Caco-2 (cell line): ENCODE data around the gene MTRF1L. TPM values are rescaled to one million over a fixed set of nuclear protein-coding genes. Genes with fewer than 3 reads are reported as not detected.

Experiments used
- BruUV-seq: library from RNA; stranded (reverse); fragments of 400-500 nt; replicated peaks from 2 replicates; lab custom pipeline; 2021; lab: Mats Ljungman, UMichigan
- CTCF ChIA-PET: fragments of 300-600 bp; sonication (Branson Sonifier 250); formaldehyde crosslinking; loops from one replicate; lab custom pipeline; 2022; ENCODE audit warnings: antibody characterized with exemption; lab: Charles Lee
- POLR2A ChIA-PET: fragments of 300-600 bp; sonication (Branson Sonifier 250); formaldehyde crosslinking; loops from one replicate; lab custom pipeline; 2022; ENCODE audit warnings: antibody characterized with exemption; lab: Charles Lee
- DNase-seq, 2 experiments: peaks; one replicate each; pipeline versions ENCODE4 v3.0.0 to v3.0.0-alpha.2; 2020 to 2022
- H3K27me3 ChIP-seq: replicated peaks from 2 replicates; pipeline ENCODE4 v1.6.0; 2011; ENCODE audit warnings: low read length; ENCODE audit not compliant: control insufficient read depth, insufficient read depth
- H3K36me3 ChIP-seq: 2 replicates; pipeline ENCODE4 v1.5.1; 2011; ENCODE audit warnings: low read length; ENCODE audit not compliant: control insufficient read depth, insufficient read depth
- H3K4me1 ChIP-seq: fragments of 250-450 bp; sonication (Bioruptor Pico); 2 replicates; pipeline ENCODE4 v1.5.1; 2020; ENCODE audit warnings: mild to moderate bottlenecking
- H3K4me3 ChIP-seq: 2 replicates; pipeline ENCODE4 v1.5.1; 2011; ENCODE audit warnings: low read depth, mild to moderate bottlenecking, control low read depth, low read length
- H3K9me3 ChIP-seq: fragments of 250-450 bp; sonication (Bioruptor Pico); 2 replicates; pipeline ENCODE4 v1.5.1; 2020; ENCODE audit warnings: mild to moderate bottlenecking, moderate library complexity
- H3K27ac Mint-ChIP-seq: one replicate; pipeline ENCODE4 v1.8.0; 2022; ENCODE audit warnings: mixed read lengths; ENCODE audit not compliant: unreplicated experiment
- H3K27me3 Mint-ChIP-seq: one replicate; pipeline ENCODE4 v1.8.0; 2022; ENCODE audit warnings: mixed read lengths; ENCODE audit not compliant: insufficient read depth, unreplicated experiment
- H3K36me3 Mint-ChIP-seq: one replicate; pipeline ENCODE4 v1.8.0; 2022; ENCODE audit warnings: mild to moderate bottlenecking, mixed read lengths; ENCODE audit not compliant: insufficient read depth, unreplicated experiment
- H3K4me1 Mint-ChIP-seq: one replicate; pipeline ENCODE4 v1.8.0; 2022; ENCODE audit warnings: low read depth, mixed read lengths; ENCODE audit not compliant: unreplicated experiment
- H3K4me3 Mint-ChIP-seq: one replicate; pipeline ENCODE4 v1.8.0; 2022; ENCODE audit warnings: mild to moderate bottlenecking, moderate library complexity, mixed read lengths; ENCODE audit not compliant: unreplicated experiment
- H3K9me3 Mint-ChIP-seq: one replicate; pipeline ENCODE4 v1.8.0; 2022; ENCODE audit warnings: mixed read lengths; ENCODE audit not compliant: unreplicated experiment
- intact Hi-C: fragments of 100-400 bp; cut with micrococcal nuclease; formaldehyde crosslinking; loops from one replicate; pipeline ENCODE4 v1.10.0; 2022; ENCODE audit not compliant: unreplicated experiment
- total RNA-seq: library from RNA; stranded (reverse); gene quantifications from 2 replicates; pipeline ENCODE4 v1.2.3, GENCODE V29; 2022
- TF ChIP-seq, protein P1 (sequence below), 2 experiments: fragments of 200-600 bp in 1 of 2; IDR thresholded peaks; 1 replicate in 1 of 2; 2 replicates in 1 of 2; pipeline versions ENCODE4 v1.5.1 to v1.8.0; 2011 to 2022; ENCODE audit warnings: antibody characterized with exemption in 1 of 2, control low read depth in 1 of 2, inconsistent platforms in 1 of 2, low read depth in 1 of 2, low read length in 1 of 2, mild to moderate bottlenecking in 1 of 2, moderate library complexity in 1 of 2; ENCODE audit not compliant: insufficient read depth in 1 of 2, severe bottlenecking in 1 of 2, unreplicated experiment in 1 of 2

MTRF1L gene
- total RNA-seq, 1 experiment from 2014 or later, result 24.4 TPM

GRCh38 chr6:153015094-153015640 is 12.7 kb upstream of the MTRF1L start:
- no peaks in the 10 kb centered on the region for H3K4me1 ChIP-seq
- intact Hi-C loops, result no loop called here
- no peak for DNase-seq
- CTCF ChIA-PET, result no interaction called here
- no TSS peak for BruUV-seq
- H3K27me3 ChIP-seq, result no peaks in the 10 kb centered on the region
- TF ChIP-seq, protein P1, sequence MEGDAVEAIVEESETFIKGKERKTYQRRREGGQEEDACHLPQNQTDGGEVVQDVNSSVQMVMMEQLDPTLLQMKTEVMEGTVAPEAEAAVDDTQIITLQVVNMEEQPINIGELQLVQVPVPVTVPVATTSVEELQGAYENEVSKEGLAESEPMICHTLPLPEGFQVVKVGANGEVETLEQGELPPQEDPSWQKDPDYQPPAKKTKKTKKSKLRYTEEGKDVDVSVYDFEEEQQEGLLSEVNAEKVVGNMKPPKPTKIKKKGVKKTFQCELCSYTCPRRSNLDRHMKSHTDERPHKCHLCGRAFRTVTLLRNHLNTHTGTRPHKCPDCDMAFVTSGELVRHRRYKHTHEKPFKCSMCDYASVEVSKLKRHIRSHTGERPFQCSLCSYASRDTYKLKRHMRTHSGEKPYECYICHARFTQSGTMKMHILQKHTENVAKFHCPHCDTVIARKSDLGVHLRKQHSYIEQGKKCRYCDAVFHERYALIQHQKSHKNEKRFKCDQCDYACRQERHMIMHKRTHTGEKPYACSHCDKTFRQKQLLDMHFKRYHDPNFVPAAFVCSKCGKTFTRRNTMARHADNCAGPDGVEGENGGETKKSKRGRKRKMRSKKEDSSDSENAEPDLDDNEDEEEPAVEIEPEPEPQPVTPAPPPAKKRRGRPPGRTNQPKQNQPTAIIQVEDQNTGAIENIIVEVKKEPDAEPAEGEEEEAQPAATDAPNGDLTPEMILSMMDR (IDR thresholded peaks at IDR 0.05; ENCODE audit: insufficient read depth in 1 of 2, low read depth in 1 of 2, low read length in 1 of 2, severe bottlenecking in 1 of 2, unreplicated experiment in 1 of 2), result no peak
- no peaks in the 10 kb centered on the region for H3K9me3 ChIP-seq
- H3K27me3 Mint-ChIP-seq, result peaks cover 2% of the 10 kb centered on the region
- H3K4me1 Mint-ChIP-seq, result peaks cover 8% of the 10 kb centered on the region
- no peak overlapping the region for H3K27ac Mint-ChIP-seq
- POLR2A ChIA-PET, result no interaction called here
- H3K9me3 Mint-ChIP-seq, result no peaks in the 10 kb centered on the region
- H3K36me3 Mint-ChIP-seq, result no peaks in the 10 kb centered on the region
- H3K4me3 Mint-ChIP-seq, result no peak overlapping the region
- no peak overlapping the region for H3K4me3 ChIP-seq
- no peaks in the 10 kb centered on the region for H3K36me3 ChIP-seq

DNA sequence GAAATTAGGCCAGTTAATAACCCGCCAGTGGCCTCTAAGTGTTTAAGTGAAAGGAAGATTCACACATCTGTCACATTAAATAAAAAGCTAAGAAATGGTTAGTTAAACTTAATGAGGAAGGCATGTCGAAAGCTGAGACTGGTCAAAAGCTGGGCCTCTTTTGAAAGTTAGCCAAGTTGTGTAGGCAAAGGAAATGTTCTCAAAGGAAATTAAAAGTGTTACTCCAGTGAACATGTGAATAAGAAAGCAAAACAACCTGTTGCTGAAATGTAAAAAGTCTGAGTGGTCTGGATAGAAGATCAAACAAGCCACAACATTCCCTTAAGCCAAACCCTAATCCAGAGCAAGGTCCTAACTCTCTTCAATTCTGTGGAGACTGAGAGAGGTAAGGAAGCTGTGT is 10.9 kb upstream of the MTRF1L start:
- Histone ChIP-seq H3K9me3 (no peaks in the 10 kb centered on the region), H3K4me3 (no peak overlapping the region), H3K36me3 (no peaks in the 10 kb centered on the region), H3K27me3 (no peaks in the 10 kb centered on the region), H3K4me1 (no peaks in the 10 kb centered on the region)
- Mint-ChIP-seq H3K4me1 (peaks cover 8% of the 10 kb centered on the region), H3K9me3 (no peaks in the 10 kb centered on the region), H3K27me3 (peaks cover 2% of the 10 kb centered on the region), H3K4me3 (no peak overlapping the region), H3K36me3 (no peaks in the 10 kb centered on the region), H3K27ac (no peak overlapping the region)
- ChIA-PET CTCF (no interaction called here), POLR2A (no interaction called here)
- no peak for DNase-seq
- BruUV-seq, result no TSS peak
- TF ChIP-seq, protein P1 (IDR thresholded peaks at IDR 0.05; ENCODE audit: insufficient read depth in 1 of 2, low read depth in 1 of 2, low read length in 1 of 2, severe bottlenecking in 1 of 2, unreplicated experiment in 1 of 2), result no peak
- intact Hi-C loops, result no loop called here

DNA sequence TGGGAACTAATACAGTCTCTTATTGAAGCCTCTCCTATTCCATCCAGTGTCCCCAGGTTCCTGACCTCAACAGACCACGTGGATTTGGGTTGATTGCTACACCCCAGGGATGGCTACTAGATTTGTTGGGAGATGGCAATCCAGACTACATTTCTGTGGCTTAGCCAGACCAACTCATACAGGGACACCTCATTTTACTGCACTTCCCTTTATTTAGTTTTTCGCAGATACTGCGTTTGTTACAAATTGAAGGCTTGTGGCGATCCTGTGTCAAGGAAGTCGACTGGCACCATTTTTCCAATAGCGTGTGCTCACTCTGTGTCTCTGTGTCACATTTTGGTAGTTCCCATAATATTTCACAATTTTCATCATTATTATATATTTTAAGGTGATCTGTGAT is 10.3 kb upstream of the MTRF1L start:
- Mint-ChIP-seq H3K27ac (no peak overlapping the region), H3K4me3 (no peak overlapping the region), H3K9me3 (no peaks in the 10 kb centered on the region), H3K27me3 (peaks cover 2% of the 10 kb centered on the region), H3K36me3 (no peaks in the 10 kb centered on the region), H3K4me1 (peaks cover 8% of the 10 kb centered on the region)
- Histone ChIP-seq H3K4me3 (no peak overlapping the region), H3K27me3 (no peaks in the 10 kb centered on the region), H3K36me3 (no peaks in the 10 kb centered on the region), H3K9me3 (no peaks in the 10 kb centered on the region), H3K4me1 (no peaks in the 10 kb centered on the region)
- TF ChIP-seq, protein P1 (IDR thresholded peaks at IDR 0.05; ENCODE audit: insufficient read depth in 1 of 2, low read depth in 1 of 2, low read length in 1 of 2, severe bottlenecking in 1 of 2, unreplicated experiment in 1 of 2), result no peak
- DNase-seq, result no peak
- CTCF ChIA-PET, result no interaction called here
- POLR2A ChIA-PET, result no interaction called here
- BruUV-seq, result no TSS peak
- intact Hi-C loops, result no loop called here
